ES-I3 (cell line): ENCODE results near the gene GRIN2A.

ENCODE experiments used
- H3K36me3 ChIP-seq: 2 replicates; pipeline ENCODE4 v1.6.1; 2013; ENCODE audit warnings: mild to moderate bottlenecking, low read length, control low read depth, moderate library complexity; ENCODE audit not compliant: insufficient read depth
- H3K4me1 ChIP-seq: 2 replicates; pipeline ENCODE4 v1.6.1; 2013; ENCODE audit warnings: mild to moderate bottlenecking, control low read depth, low read length; ENCODE audit not compliant: insufficient read depth
- H3K9ac ChIP-seq: 2 replicates; pipeline ENCODE4 v1.6.1; 2013; ENCODE audit warnings: low read depth, mild to moderate bottlenecking, low read length, moderate library complexity
- H3K9me3 ChIP-seq: 2 replicates; pipeline ENCODE4 v1.6.1; 2013; ENCODE audit warnings: mild to moderate bottlenecking, low read length, moderate library complexity; ENCODE audit not compliant: control insufficient read depth, insufficient read depth

GRIN2A gene

GRCh38 chr16:10182222-10183053 lies at the start of gene GRIN2A:
Gene GRIN2A, minus strand, starts transcription at chr16:10182428. Its CDS starts 2,017 bp downstream, at chr16:10180411.
- Histone ChIP-seq H3K36me3 (no peaks in the 10 kb centered on the region), H3K9ac (peak within 1 kb of the TSS; percentile 73), H3K9me3 (no peaks in the 10 kb centered on the region), H3K4me1 (no peaks in the 10 kb centered on the region)

GRCh38 chr16:10231563-10231962 lies 49.3 kb upstream of the GRIN2A start:
- H3K36me3 ChIP-seq, result no peaks in the 10 kb centered on the region
- H3K9me3 ChIP-seq, result no peaks in the 10 kb centered on the region
- no peak overlapping the region for H3K9ac ChIP-seq
- no peaks in the 10 kb centered on the region for H3K4me1 ChIP-seq

DNA sequence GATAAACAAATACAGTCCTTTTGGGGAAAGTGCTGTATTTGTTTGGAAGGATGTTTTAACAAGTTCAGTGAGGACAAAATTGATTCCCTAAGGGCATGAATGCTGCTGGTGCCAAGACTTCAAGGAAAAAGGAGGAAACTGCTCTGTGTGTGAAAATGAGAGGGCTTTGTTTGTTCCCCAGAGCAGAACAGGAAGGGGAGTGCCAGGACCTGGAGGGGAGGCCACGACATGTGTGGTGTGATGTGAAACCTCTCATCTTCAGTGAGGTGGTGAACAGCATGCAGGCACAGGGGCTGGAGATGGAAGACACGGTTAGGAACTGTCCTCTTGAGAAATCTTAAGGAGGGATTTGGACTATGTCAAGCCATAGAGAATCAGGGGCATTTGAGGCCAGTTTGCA lies 46.6 kb upstream of the GRIN2A start:
- no peak overlapping the region for H3K9ac ChIP-seq
- no peaks in the 10 kb centered on the region for H3K36me3 ChIP-seq
- H3K4me1 ChIP-seq, result no peaks in the 10 kb centered on the region
- no peaks in the 10 kb centered on the region for H3K9me3 ChIP-seq

GRCh38 chr16:10226987-10227306 lies 44.7 kb upstream of the GRIN2A start:
- Histone ChIP-seq H3K9me3 (no peaks in the 10 kb centered on the region), H3K36me3 (no peaks in the 10 kb centered on the region)

DNA sequence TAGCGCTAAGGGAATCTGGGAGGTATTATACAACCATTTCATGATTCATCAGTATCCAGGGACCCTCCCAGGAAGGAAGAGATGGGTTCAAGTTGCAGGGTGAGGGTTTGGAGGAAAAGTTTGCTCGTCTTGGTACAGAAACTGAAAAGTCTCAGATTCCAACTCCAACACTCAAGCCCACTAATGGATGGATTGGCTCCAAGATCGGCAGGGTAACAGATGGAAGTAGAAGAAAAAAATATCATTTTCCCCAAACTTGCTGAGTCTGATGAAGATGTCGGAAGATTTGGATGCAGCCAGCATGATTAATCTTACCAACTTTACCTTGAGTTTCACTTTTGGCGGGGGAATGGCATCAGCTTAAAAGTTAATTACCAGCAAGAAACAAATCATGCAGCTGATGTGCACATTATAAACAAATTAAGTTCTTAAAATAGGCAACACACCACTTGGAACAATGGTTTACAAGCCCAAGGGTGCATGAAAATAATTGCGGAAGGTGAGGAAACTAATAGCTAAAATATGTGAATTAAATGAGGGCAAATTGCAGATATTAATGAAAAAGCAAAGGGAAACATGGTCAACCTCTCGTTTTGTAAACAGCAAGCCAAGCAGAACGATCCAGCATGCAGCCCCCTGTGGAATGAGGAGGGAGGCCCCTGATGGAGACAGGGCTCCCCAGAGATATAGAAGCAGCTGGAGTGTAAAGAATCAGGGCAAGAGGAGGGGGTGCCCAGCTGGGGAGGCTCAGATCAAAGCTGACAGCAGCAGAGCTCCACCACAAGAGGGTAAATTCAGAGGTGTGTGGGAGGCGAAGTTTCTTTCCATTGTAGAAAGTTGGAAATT lies 44.1 kb upstream of the GRIN2A start:
- Histone ChIP-seq H3K9me3 (no peaks in the 10 kb centered on the region), H3K9ac (no peak overlapping the region), H3K4me1 (no peaks in the 10 kb centered on the region), H3K36me3 (no peaks in the 10 kb centered on the region)

More at GRCh38 chr16:10226987-10227306, 44.7 kb upstream of the GRIN2A start:
- no peaks in the 10 kb centered on the region for H3K4me1 ChIP-seq
- no peak overlapping the region for H3K9ac ChIP-seq

GRCh38 chr16:10225653-10226052 lies 43.4 kb upstream of the GRIN2A start:
- H3K36me3 ChIP-seq, result no peaks in the 10 kb centered on the region

DNA sequence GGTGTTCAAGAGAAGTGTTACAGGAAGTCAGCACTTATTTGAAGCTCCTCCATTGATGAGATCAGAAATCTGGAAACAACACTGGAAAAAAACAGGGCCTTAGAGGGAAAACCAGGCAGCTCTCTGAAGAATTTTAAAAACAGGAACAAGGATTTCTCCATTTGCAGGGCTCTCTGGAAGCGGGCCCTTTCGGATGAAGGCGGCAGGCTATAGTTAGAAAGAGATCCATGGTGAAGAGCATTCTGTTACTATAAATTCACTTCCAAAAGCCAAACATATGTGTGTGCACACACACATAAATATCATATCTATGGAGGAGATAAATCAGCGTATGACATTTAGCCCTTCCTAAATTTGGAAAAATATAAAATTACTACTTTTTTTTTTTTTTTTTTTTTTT lies 42.6 kb upstream of the GRIN2A start:
- Histone ChIP-seq H3K4me1 (no peaks in the 10 kb centered on the region), H3K36me3 (no peaks in the 10 kb centered on the region), H3K9ac (no peak overlapping the region), H3K9me3 (no peaks in the 10 kb centered on the region)

More at GRCh38 chr16:10225653-10226052, 43.4 kb upstream of the GRIN2A start:
- Histone ChIP-seq H3K9ac (no peak overlapping the region), H3K9me3 (no peaks in the 10 kb centered on the region), H3K4me1 (no peaks in the 10 kb centered on the region)

DNA sequence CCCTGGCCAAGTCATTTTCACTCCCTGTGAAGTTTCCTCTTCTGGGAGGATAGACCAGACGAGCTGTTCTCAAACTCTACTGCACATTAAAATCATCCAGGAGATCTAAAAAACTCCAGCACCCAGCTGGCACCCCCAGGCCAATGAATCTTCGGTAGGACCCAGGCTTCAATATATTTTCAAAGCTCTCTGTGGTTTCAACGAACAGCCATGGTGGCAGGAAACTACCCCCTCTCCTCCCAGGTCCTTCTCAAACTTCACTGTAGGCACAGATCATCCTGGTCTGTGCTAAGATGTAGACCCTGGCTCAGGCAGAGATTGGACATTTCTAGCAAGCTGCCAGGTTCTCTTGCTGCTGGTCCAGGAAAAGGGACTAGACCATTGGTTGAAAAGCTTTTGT lies 38.7 kb upstream of the GRIN2A start:
- H3K36me3 ChIP-seq, result no peaks in the 10 kb centered on the region
- H3K9ac ChIP-seq, result no peak overlapping the region
- H3K9me3 ChIP-seq, result no peaks in the 10 kb centered on the region
- no peaks in the 10 kb centered on the region for H3K4me1 ChIP-seq

GRCh38 chr16:10219742-10220141 lies 37.5 kb upstream of the GRIN2A start:
- no peaks in the 10 kb centered on the region for H3K4me1 ChIP-seq
- H3K36me3 ChIP-seq, result no peaks in the 10 kb centered on the region
- H3K9me3 ChIP-seq, result no peaks in the 10 kb centered on the region
- no peak overlapping the region for H3K9ac ChIP-seq

DNA sequence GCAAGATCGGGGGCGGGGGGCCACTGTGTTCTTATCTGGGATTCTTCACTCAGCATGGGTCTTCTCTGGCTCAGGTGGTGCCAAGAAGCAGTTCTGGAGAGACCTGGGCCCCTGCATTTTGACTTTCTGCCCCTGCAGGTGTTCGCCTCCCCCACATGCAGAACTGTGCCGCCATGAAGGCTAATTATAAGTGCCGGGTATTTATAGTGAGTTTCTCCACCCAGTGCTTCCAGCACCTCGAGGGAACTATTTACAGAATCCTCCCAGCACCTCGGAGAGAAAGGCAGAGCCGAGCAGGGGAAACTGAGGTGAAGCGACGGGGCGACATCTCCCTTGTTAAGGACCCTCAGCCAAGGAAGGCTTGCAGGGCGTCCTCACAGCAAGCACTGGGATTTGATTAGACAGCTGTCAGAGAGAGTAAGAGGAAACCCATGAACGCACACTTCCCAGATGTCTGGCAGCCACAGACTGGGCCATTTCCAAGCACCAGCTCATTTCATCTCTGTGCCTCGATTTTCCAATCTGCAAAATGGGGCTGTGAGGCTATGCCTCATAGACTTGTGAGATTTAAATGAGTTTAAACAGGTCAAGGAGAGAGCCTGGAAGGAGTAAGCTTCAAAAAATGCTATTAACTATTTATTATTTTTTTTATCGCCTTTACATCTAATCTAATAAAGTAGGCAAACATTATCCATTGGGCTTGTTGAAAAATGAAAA lies 36.4 kb upstream of the GRIN2A start:
- Histone ChIP-seq H3K9me3 (no peaks in the 10 kb centered on the region), H3K36me3 (no peaks in the 10 kb centered on the region), H3K9ac (no peak overlapping the region), H3K4me1 (no peaks in the 10 kb centered on the region)

- Histone ChIP-seq H3K36me3 (no peaks in the 10 kb centered on the region), H3K4me1 (no peaks in the 10 kb centered on the region), H3K9me3 (no peaks in the 10 kb centered on the region), H3K9ac (no peak overlapping the region)
Measured at GRCh38 chr16:10213748-10214147, 31.5 kb upstream of the GRIN2A start.

DNA sequence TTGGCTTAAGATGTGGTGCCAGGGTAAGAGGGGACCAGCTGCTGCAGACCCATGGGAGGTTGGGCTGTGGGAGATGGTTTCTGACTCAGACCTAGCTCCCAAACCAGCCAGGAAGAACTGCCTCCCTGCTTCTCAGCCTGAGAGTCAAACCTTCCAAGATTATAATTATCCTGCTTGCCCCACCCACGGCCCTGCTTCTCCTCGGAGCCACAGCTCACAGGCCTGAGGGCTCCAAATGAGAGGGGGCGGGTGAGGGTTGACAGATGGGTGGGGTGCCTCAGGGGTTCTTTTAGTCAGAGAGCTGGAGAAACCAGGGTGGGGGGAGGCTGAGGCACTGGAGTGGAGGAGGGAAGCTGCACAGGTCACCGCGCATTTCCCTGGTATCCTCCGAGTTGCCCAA lies 28.7 kb upstream of the GRIN2A start:
- Histone ChIP-seq H3K9me3 (no peaks in the 10 kb centered on the region), H3K4me1 (no peaks in the 10 kb centered on the region), H3K9ac (no peak overlapping the region), H3K36me3 (no peaks in the 10 kb centered on the region)

- no peaks in the 10 kb centered on the region for H3K36me3 ChIP-seq
- H3K9me3 ChIP-seq, result no peaks in the 10 kb centered on the region; the same call in 1 of the 2 replicates
- H3K9ac ChIP-seq, result no peak overlapping the region
- H3K4me1 ChIP-seq, result no peaks in the 10 kb centered on the region
Measured at GRCh38 chr16:10206865-10207264, 24.6 kb upstream of the GRIN2A start.

DNA sequence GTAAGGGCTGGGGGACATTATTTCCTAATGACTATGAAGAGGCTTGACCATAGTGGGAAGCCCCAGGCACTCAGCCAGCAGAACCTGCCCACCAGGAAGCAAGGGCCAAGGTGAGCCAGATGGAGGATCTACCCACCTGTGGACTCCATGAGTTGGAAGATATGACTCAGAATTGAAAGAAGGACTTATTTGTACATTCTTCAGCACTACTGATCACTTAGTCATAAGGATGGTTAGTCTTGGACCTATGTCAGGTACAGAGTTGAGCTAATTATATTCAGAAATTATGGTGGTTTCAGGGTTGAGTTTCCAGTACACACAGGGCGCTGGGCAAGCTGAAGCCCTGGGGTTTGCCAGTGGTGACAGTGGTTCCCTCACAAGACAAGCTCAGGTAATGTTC lies 24.0 kb upstream of the GRIN2A start:
- no peaks in the 10 kb centered on the region for H3K36me3 ChIP-seq
- no peak overlapping the region for H3K9ac ChIP-seq
- H3K4me1 ChIP-seq, result no peaks in the 10 kb centered on the region
- H3K9me3 ChIP-seq, result no peaks in the 10 kb centered on the region; the same call in 1 of the 2 replicates
